Activated CD8-positive, alpha-beta memory T cell treated with anti-CD3 and anti-CD28 coated beads for 4 hours (primary cell): ENCODE measurements around the gene SLC38A9.

Experiments used
- DNase-seq, 2 donors: peaks; one replicate each; pipeline ENCODE4 v3.0.0-alpha.2; 2020; ENCODE audit warnings: low read depth in 2 of 2

Gene SLC38A9

GRCh38 chr5:55583578-55583977, 128.5 kb downstream of the SLC38A9 start:
- no peak for DNase-seq

GRCh38 chr5:55582256-55582655, 129.9 kb downstream of the SLC38A9 start:
- no peak for DNase-seq

- no peak for DNase-seq
Measured at GRCh38 chr5:55580042-55580441, 132.1 kb downstream of the SLC38A9 start.

DNA sequence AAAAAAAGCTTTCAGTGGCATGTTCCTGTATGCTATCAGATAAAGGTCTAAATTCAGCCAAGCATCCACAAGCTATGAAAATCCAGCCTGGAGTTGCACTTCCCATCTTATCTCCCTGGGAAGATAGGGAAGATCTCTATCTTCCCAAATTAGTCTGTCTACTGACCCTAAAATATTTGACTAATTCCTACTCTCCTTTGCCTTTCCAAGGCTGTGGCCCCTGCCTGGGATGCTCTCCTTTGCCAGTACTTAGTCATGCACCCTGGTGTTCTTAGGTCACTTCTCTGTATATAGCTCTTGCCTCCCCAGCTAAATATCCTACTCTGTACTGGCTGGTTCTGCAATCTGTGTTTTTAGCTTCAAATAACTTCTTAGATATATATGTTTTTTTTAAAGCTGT, 133.4 kb downstream of the SLC38A9 start:
- no peak for DNase-seq

GRCh38 chr5:55577353-55578060, 134.6 kb downstream of the SLC38A9 start:
- no peak for DNase-seq

- no peak for DNase-seq
Measured at GRCh38 chr5:55576661-55577060, 135.5 kb downstream of the SLC38A9 start.
